Suprapubic skin (tissue), 3 donors: ENCODE results near the gene GABARAPL2.

Experiments
- POLR2A ChIP-seq, 2 donors: fragments of 450-650 bp; IDR thresholded peaks; one replicate each; pipeline ENCODE4 v1.6.1; 2017; ENCODE audit warnings: antibody characterized with exemption in 2 of 2, mild to moderate bottlenecking in 2 of 2, moderate library complexity in 2 of 2
- TF ChIP-seq, protein P1 (sequence below), 2 donors: fragments of 200-600 bp in 1 of 2; fragments of 450-650 bp in 1 of 2; sonication (generic) in 1 of 2; IDR thresholded peaks; one replicate each; pipeline ENCODE4 v1.5.1; 2016 to 2019; ENCODE audit warnings: antibody characterized with exemption in 2 of 2, mild to moderate bottlenecking in 1 of 2, moderate library complexity in 1 of 2

- TF ChIP-seq, protein P1, sequence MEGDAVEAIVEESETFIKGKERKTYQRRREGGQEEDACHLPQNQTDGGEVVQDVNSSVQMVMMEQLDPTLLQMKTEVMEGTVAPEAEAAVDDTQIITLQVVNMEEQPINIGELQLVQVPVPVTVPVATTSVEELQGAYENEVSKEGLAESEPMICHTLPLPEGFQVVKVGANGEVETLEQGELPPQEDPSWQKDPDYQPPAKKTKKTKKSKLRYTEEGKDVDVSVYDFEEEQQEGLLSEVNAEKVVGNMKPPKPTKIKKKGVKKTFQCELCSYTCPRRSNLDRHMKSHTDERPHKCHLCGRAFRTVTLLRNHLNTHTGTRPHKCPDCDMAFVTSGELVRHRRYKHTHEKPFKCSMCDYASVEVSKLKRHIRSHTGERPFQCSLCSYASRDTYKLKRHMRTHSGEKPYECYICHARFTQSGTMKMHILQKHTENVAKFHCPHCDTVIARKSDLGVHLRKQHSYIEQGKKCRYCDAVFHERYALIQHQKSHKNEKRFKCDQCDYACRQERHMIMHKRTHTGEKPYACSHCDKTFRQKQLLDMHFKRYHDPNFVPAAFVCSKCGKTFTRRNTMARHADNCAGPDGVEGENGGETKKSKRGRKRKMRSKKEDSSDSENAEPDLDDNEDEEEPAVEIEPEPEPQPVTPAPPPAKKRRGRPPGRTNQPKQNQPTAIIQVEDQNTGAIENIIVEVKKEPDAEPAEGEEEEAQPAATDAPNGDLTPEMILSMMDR (IDR thresholded peaks at IDR 0.05), result no peak
- no peak for TF ChIP-seq POLR2A (IDR thresholded peaks at IDR 0.05)
Observed at GRCh38 chr16:75593825-75594820, 27.9 kb downstream of the GABARAPL2 start.
